GM23338 (cell line): ENCODE data around the gene RWDD1. TPM values are rescaled to one million over a fixed set of nuclear protein-coding genes. Genes with fewer than 3 reads are reported as not detected.

ENCODE experiments used
- ATAC-seq: fragments of 200-7000 bp; cut with Tn5 transposase; 3 replicates; pipeline ENCODE4 v1.9.1; 2020
- DNase-seq: peaks from one replicate; pipeline ENCODE4 v3.0.0-alpha.2; 2015; ENCODE audit warnings: low spot score
- H2AFZ ChIP-seq: fragments of 200-600 bp; sonication (generic); 2 replicates; pipeline ENCODE4 v1.8.0; 2016; ENCODE audit warnings: antibody characterized with exemption, mild to moderate bottlenecking, moderate library complexity
- H3F3A ChIP-seq: fragments of 200-600 bp; sonication (generic); replicated peaks from 2 replicates; pipeline ENCODE4 v1.8.0; 2017; ENCODE audit warnings: antibody characterized with exemption, mixed run types, low read depth
- H3K27ac ChIP-seq: fragments of 200-600 bp; sonication (generic); 2 replicates; pipeline ENCODE4 v1.6.1; 2016; ENCODE audit warnings: low read depth
- H3K27me3 ChIP-seq: fragments of 200-600 bp; sonication (generic); 2 replicates; pipeline ENCODE4 v1.8.0; 2016; ENCODE audit warnings: mild to moderate bottlenecking, mixed run types, moderate library complexity; ENCODE audit not compliant: insufficient read depth
- H3K36me3 ChIP-seq: fragments of 200-600 bp; sonication (generic); 2 replicates; pipeline ENCODE4 v1.8.0; 2016; ENCODE audit warnings: mild to moderate bottlenecking; ENCODE audit not compliant: insufficient read depth
- H3K4me1 ChIP-seq: fragments of 200-600 bp; sonication (generic); 2 replicates; pipeline ENCODE4 v1.8.0; 2016; ENCODE audit warnings: mild to moderate bottlenecking, moderate library complexity; ENCODE audit not compliant: insufficient read depth
- H3K4me2 ChIP-seq: fragments of 200-600 bp; sonication (generic); 2 replicates; pipeline ENCODE4 v1.7.1; 2017; ENCODE audit warnings: mixed run types
- H3K4me3 ChIP-seq: fragments of 200-600 bp; sonication (generic); 2 replicates; pipeline ENCODE4 v1.6.1; 2016; ENCODE audit warnings: mixed run types
- H3K79me2 ChIP-seq: fragments of 200-600 bp; sonication (generic); replicated peaks from 2 replicates; pipeline ENCODE4 v1.8.0; 2017; ENCODE audit warnings: mild to moderate bottlenecking; ENCODE audit not compliant: insufficient read depth
- H3K9me2 ChIP-seq: fragments of 200-600 bp; sonication (generic); 2 replicates; pipeline ENCODE4 v1.8.0; 2017; ENCODE audit not compliant: insufficient read depth
- H4K20me1 ChIP-seq: fragments of 200-600 bp; sonication (generic); replicated peaks from 2 replicates; pipeline ENCODE4 v1.8.0; 2017; ENCODE audit warnings: mild to moderate bottlenecking; ENCODE audit not compliant: insufficient read depth
- H3K27ac Mint-ChIP-seq: 2 replicates; pipeline ENCODE4 v1.8.0; 2020; ENCODE audit warnings: inconsistent platforms, mild to moderate bottlenecking, moderate library complexity, mixed read lengths
- H3K27me3 Mint-ChIP-seq: 3 replicates; pipeline ENCODE4 v1.8.0; 2022; ENCODE audit warnings: low read depth, mild to moderate bottlenecking, moderate library complexity, mixed read lengths, inconsistent platforms; ENCODE audit not compliant: insufficient read depth, poor library complexity
- H3K36me3 Mint-ChIP-seq: 3 replicates; pipeline ENCODE4 v1.8.0; 2021; ENCODE audit warnings: low read depth, mild to moderate bottlenecking, inconsistent platforms, moderate library complexity, mixed read lengths
- H3K4me1 Mint-ChIP-seq: 3 replicates; pipeline ENCODE4 v1.8.0; 2020; ENCODE audit warnings: mild to moderate bottlenecking, inconsistent platforms, mixed read lengths
- H3K4me3 Mint-ChIP-seq: 3 replicates; pipeline ENCODE4 v1.8.0; 2021; ENCODE audit warnings: moderate library complexity, mild to moderate bottlenecking, inconsistent platforms, mixed read lengths
- H3K9me3 Mint-ChIP-seq: 3 replicates; pipeline ENCODE4 v1.8.0; 2020; ENCODE audit warnings: moderate library complexity, mild to moderate bottlenecking, inconsistent platforms, mixed read lengths
- CTCF ChIP-seq, 2 experiments: fragments of 200-600 bp in 1 of 2; sonication (generic) in 1 of 2; conservative IDR thresholded peaks; 2 replicates each; pipeline versions ENCODE4 v1.5.1 to v1.6.1; 2016 to 2017; ENCODE audit warnings: antibody characterized with exemption in 2 of 2, low read depth in 2 of 2, mild to moderate bottlenecking in 2 of 2, moderate library complexity in 1 of 2
- EZH2phosphoT487 ChIP-seq: fragments of 200-600 bp; sonication (generic); IDR thresholded peaks from one replicate; pipeline ENCODE4 v1.8.1; 2018; ENCODE audit warnings: antibody characterized with exemption; ENCODE audit not compliant: unreplicated experiment
- POLR2AphosphoS5 ChIP-seq: IDR thresholded peaks from 2 replicates; pipeline ENCODE4 v1.6.1; 2016; ENCODE audit warnings: antibody characterized with exemption, low read depth
- REST ChIP-seq: IDR thresholded peaks from one replicate; pipeline ENCODE4 v1.6.1; 2018; ENCODE audit warnings: antibody characterized with exemption; ENCODE audit not compliant: unreplicated experiment
- ZNF114 ChIP-seq: fragments of 250-450 bp; sonication (Bioruptor Pico); IDR thresholded peaks from 2 replicates; pipeline ENCODE4 v1.5.0; 2020; ENCODE audit warnings: mild to moderate bottlenecking, moderate library complexity
- ZNF462 ChIP-seq: fragments of 250-450 bp; sonication (Bioruptor Pico); IDR thresholded peaks from 2 replicates; pipeline ENCODE4 v1.5.0; 2020; ENCODE audit warnings: mild to moderate bottlenecking, moderate library complexity
- polyA plus RNA-seq: library from polyadenylated mRNA; unstranded; fragments of >200 nt; fragmentation: Nextera tagmentation; extraction: Ambion mirVana; gene quantifications from 2 replicates; pipeline ENCODE4 v1.2.1, GENCODE V29; 2016
- total RNA-seq: library from RNA; depleted of rRNA; stranded (reverse); fragments of >200 nt; shearing (Covaris generic); gene quantifications from 2 replicates; pipeline ENCODE4 v1.2.3, GENCODE V29; 2014

The RWDD1 gene
- total and polyA plus RNA-seq, 2 experiments from 2014 or later, result 20.2 to 171 TPM

- H3K36me3 Mint-ChIP-seq, result no peaks in the 10 kb centered on the region
- H3K27ac Mint-ChIP-seq, result no peak overlapping the region
- no peaks in the 10 kb centered on the region for H3K9me2 ChIP-seq
- ATAC-seq, result no peak
- H3K9me3 Mint-ChIP-seq, result no peaks in the 10 kb centered on the region
- no peak overlapping the region for H3K4me3 Mint-ChIP-seq
- no peaks in the 10 kb centered on the region for H3K27me3 Mint-ChIP-seq
- TF ChIP-seq REST (no peak), ZNF462 (no peak), EZH2phosphoT487 (no peak), POLR2AphosphoS5 (no peak), CTCF (conservative IDR thresholded peaks at IDR 0.05; ENCODE audit: low read depth in 2 of 2) (no peak), ZNF114 (CRISPR knock-in tag) (no peak)
- H3K79me2 ChIP-seq, result no peaks in the 10 kb centered on the region
- no peaks in the 10 kb centered on the region for H3K36me3 ChIP-seq
- H3K4me2 ChIP-seq, result no peak overlapping the region
- peaks cover 8% of the 10 kb centered on the region; the same call in 2 of the 3 replicates for H3K4me1 Mint-ChIP-seq
- H4K20me1 ChIP-seq, result no peaks in the 10 kb centered on the region
- H3K27me3 ChIP-seq, result no peaks in the 10 kb centered on the region
- no peaks in the 10 kb centered on the region; the same call in 1 of the 2 replicates for H3K4me1 ChIP-seq
- no peak overlapping the region for H3K4me3 ChIP-seq
- no peaks in the 10 kb centered on the region for H3F3A ChIP-seq
- H3K27ac ChIP-seq, result no peak overlapping the region
- no peak for DNase-seq
- H2AFZ ChIP-seq, result no peak overlapping the region
These were observed 28.2 kb upstream of the RWDD1 start for GRCh38 chr6:116543149-116543548.
